Skeletal muscle satellite cell (primary cell): Measurements from ENCODE around the gene FAM193A.
A peak's percentile ranks its signal among the peaks of the same experiment; 100 is the strongest.
"Not testable (repeated sequence)": the region's sequence is repeated elsewhere in the genome, so short reads cannot be mapped to it uniquely, and the experiment has no call there.

Source experiments
- H3K27me3 ChIP-seq: 2 replicates; pipeline ENCODE4 v1.7.0; 2013; ENCODE audit warnings: low read length; ENCODE audit not compliant: control insufficient read depth, insufficient read depth
- H3K36me3 ChIP-seq: 2 replicates; pipeline ENCODE4 v1.7.0; 2013; ENCODE audit warnings: mild to moderate bottlenecking, control low read depth, low read length; ENCODE audit not compliant: insufficient read depth
- H3K4me1 ChIP-seq: 2 replicates; pipeline ENCODE4 v1.7.0; 2013; ENCODE audit warnings: low read length; ENCODE audit not compliant: control insufficient read depth, insufficient read depth
- H3K4me2 ChIP-seq: 2 replicates; pipeline ENCODE4 v1.7.0; 2013; ENCODE audit warnings: mild to moderate bottlenecking, low read length
- H3K4me3 ChIP-seq: 2 replicates; pipeline ENCODE4 v1.7.0; 2013; ENCODE audit warnings: low read length
- H3K9ac ChIP-seq: 2 replicates; pipeline ENCODE4 v1.7.0; 2013; ENCODE audit warnings: mild to moderate bottlenecking, low read depth, low read length, moderate library complexity
- H3K9me3 ChIP-seq: replicated peaks from 2 replicates; pipeline ENCODE4 v1.7.0; 2013; ENCODE audit warnings: mild to moderate bottlenecking, control low read depth, low read length

The FAM193A gene

GRCh38 chr4:2526559-2526958, 9.9 kb upstream of the FAM193A start:
- H3K36me3 ChIP-seq, result no peaks in the 10 kb centered on the region
- H3K4me1 ChIP-seq, result no peaks in the 10 kb centered on the region
- no peak overlapping the region for H3K4me3 ChIP-seq
- H3K9me3 ChIP-seq, result no peaks in the 10 kb centered on the region
- no peak overlapping the region for H3K4me2 ChIP-seq
- H3K27me3 ChIP-seq, result no peaks in the 10 kb centered on the region
- H3K9ac ChIP-seq, result no peak overlapping the region

GRCh38 chr4:2534904-2535375, 1.5 kb upstream of the FAM193A start:
- Histone ChIP-seq H3K36me3 (no peaks in the 10 kb centered on the region), H3K27me3 (no peaks in the 10 kb centered on the region), H3K4me1 (peaks cover 12% of the 10 kb centered on the region), H3K9me3 (no peaks in the 10 kb centered on the region), H3K9ac (peak overlapping the region; percentile 97), H3K4me3 (peak overlapping the region; percentile 74), H3K4me2 (peak overlapping the region; percentile 93)

- Histone ChIP-seq H3K4me2 (peak overlapping the region; percentile 93), H3K9ac (peak overlapping the region; percentile 97), H3K27me3 (no peaks in the 10 kb centered on the region), H3K36me3 (no peaks in the 10 kb centered on the region), H3K4me3 (peak overlapping the region; percentile 74), H3K9me3 (no peaks in the 10 kb centered on the region), H3K4me1 (peaks cover 12% of the 10 kb centered on the region)
Observed at GRCh38 chr4:2535376-2536192, 863 bp upstream of the FAM193A start.

DNA sequence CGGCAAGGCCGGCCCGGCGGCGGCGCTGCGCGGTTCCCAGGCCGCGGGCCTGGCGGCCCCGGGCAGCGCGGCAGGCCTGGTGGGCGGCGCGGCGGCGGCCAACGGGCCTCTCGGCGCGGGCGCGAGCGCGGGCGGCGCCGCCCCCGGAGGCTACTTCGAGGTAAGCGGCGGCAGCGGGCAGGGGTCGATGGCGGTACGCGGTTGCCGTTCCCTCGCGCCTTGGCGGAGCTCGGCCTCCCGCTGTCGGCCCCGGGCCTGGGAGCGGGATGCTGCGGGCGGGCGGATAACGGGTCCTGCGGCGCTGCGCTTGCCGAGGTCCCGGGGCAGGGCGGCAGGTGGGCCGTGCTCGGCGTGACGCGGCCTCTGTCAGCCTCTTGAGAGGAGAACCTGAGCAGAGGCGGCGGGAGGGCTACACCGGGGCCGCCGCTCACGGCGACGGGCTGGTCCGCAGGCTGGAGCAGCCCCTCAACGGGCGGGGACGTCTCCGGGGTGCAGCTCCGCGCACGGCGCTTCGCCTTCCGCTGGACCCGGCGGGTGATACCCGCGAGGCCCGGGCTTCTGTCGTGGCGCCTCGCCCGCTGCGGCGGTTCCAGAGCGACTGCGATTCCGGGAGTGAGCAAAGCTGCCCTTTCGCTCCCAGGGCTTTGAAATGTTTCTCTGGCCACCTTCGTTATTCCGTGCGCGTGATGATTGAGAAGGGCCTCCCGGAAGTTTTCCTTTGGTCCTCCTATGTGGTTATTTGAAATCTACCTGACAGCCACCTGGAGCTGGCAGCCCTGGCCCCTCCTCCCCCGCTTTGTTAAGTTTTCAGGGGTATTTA, 774 bp downstream of the FAM193A start:
- Histone ChIP-seq H3K27me3 (no peaks in the 10 kb centered on the region), H3K4me3 (peak overlapping the region; percentile 97), H3K9ac (peak overlapping the region; percentile 93), H3K9me3 (no peaks in the 10 kb centered on the region), H3K4me2 (peak overlapping the region; percentile 98), H3K36me3 (no peaks in the 10 kb centered on the region), H3K4me1 (peaks cover 12% of the 10 kb centered on the region)

DNA sequence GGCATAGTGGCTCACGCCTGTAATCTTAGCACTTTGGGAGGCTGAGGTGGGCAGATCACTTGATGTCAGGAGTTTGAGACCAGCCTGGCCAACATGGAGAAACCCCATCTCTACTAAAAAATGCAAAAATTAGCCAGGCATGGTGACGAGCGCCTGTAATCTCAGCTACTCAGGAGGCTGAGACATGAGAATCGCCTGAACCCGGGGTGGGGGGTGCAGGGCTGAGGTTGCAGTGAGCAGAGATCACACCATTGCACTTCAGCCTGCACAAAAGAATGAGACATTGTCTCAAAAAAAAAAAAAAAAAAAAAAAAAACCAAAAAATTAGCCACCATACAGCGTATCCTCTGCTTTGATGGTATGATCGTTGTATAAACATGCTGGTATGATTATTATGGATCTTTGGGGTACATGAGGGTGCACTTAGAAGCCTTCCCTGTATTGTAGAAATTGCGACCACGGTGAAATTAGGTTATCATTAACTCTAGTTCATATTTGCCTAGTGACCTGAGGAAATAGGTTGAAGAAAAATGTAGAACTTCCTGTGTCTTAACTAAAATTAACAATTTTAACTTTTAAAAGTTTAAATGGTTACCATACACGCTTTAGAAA, 7.2 kb downstream of the FAM193A start:
- not testable (repeated sequence) for H3K9ac ChIP-seq, H3K4me3 ChIP-seq, H3K4me1 ChIP-seq

DNA sequence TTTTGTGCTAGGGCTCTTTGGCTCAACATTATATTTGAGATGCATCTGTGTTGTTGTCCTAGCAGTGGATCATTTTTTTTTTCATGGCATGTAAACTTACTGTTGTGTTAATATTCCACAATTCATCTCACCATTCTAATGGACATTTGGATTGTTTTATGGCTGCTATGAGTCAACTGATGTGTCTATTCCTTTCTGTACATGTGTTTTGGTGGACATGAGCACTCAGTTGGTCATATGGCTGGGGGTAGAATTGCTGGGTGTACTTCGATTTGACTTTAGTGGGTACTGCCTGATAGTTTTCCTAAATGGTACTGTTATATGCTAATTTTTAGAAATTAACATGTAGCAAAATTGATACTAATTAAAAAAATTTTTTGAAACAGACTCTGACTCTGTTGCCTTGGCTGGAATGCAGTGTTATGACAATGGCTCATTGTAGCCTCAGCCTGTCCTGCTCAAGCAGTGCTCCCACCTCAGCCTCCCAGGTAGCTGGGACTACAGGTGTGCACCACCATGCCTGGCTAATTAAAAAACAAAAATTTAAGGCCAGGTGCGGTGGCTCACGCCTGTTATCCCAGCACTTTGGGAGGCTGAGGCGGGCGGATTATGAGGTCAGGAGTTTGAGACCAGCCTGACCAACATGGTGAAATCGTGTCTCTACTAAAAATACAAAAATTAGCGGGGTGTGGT, 9.0 kb downstream of the FAM193A start:
- Histone ChIP-seq H3K9me3 (no peaks in the 10 kb centered on the region), H3K4me2 (no peak overlapping the region), H3K4me1 (no peaks in the 10 kb centered on the region), H3K27me3 (no peaks in the 10 kb centered on the region), H3K4me3 (no peak overlapping the region), H3K9ac (no peak overlapping the region), H3K36me3 (no peaks in the 10 kb centered on the region)

More for the DNA sequence above, 7.2 kb downstream of the FAM193A start:
- not testable (repeated sequence) for H3K36me3 ChIP-seq, H3K9me3 ChIP-seq, H3K4me2 ChIP-seq, H3K27me3 ChIP-seq

GRCh38 chr4:2546286-2546823, 9.9 kb downstream of the FAM193A start:
- Histone ChIP-seq H3K4me2 (no peak overlapping the region), H3K4me3 (no peak overlapping the region), H3K9me3 (no peaks in the 10 kb centered on the region), H3K4me1 (no peaks in the 10 kb centered on the region), H3K36me3 (no peaks in the 10 kb centered on the region), H3K27me3 (no peaks in the 10 kb centered on the region), H3K9ac (no peak overlapping the region)

DNA sequence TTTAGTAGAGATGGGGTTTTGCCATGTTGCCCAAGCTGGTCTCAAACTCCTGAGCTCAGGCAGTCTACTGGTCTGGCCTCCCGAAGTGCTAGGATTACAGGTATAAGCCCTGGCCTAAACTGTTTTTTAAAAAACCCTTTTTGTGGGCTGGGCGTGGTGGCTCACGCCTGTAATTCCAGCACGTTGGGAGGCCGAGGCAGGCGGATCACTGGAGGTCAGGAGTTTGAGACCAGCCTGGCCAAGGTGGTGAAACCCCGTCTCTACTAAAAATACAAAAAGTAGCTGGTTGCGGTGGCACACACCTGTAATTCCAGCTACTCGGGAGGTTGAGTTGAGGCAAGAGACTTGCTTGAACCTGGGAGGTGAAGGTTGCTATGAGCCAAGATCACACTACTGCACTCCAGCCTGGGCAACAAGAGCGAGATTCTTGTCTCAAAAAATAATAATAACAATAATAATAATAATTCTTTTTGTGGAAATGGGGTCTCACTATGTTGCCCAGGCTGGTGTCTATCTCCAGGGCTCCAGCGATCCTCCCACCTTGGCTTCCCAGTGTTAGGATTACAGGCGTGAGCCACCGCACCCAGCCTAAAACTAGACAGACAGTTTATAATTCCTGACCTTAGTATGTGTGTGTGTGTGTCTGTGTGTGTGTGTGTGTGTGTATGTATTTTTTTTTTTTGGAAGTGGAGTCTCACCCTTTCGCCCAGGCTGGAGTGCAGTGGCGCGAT, 10.7 kb downstream of the FAM193A start:
- H3K9me3 ChIP-seq, H3K4me1 ChIP-seq, H3K36me3 ChIP-seq, H3K4me3 ChIP-seq, H3K4me2 ChIP-seq, H3K27me3 ChIP-seq, H3K9ac ChIP-seq: not testable (repeated sequence)

DNA sequence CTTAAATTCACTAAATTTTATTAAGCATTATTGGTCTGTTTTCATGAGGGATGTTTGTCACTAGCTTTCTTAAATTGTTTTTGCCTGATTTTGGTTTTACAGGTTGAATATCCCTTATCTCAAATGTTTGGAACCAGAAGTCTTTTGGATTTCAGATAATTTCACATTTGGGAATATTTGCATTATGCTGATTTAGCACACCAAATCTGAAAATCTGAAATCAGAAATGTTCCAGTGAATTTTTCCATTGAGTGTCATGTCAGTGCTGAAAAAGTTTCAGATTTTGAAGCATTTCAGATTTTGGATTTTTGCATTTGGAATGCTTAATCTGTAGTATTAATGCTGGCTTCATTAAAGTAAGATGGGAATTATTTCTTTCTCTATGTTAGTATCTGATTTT, 14.7 kb downstream of the FAM193A start:
- Histone ChIP-seq H3K9ac (no peak overlapping the region), H3K27me3 (no peaks in the 10 kb centered on the region), H3K4me3 (no peak overlapping the region), H3K9me3 (no peaks in the 10 kb centered on the region), H3K4me1 (no peaks in the 10 kb centered on the region), H3K4me2 (no peak overlapping the region), H3K36me3 (no peaks in the 10 kb centered on the region)

GRCh38 chr4:2552806-2553205, 16.4 kb downstream of the FAM193A start:
- Histone ChIP-seq H3K4me1 (no peaks in the 10 kb centered on the region), H3K9ac (no peak overlapping the region), H3K4me3 (no peak overlapping the region), H3K27me3 (no peaks in the 10 kb centered on the region), H3K36me3 (no peaks in the 10 kb centered on the region), H3K9me3 (no peaks in the 10 kb centered on the region), H3K4me2 (no peak overlapping the region)
